Measurements from ENCODE around the gene LZTFL1.

Gene LZTFL1

DNA sequence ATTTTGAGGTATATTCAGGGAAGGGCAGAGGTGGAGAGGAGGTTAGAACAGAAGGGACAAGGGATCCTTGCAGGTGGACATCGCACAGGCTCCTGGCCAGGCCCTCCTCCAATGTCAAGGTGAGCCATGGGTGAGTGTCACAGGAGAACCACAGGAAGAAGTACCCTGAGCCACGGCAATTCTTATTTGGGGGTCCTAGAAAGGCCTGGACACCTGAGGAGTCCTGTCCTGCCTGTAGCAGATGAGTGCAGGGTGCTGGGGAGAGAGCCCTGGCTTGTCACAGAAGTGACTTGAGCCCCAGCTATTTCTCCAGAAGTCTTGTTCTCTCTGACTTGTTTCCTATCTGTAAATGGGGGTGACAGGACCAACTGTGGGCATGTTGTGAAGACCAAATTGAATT lies 49.9 kb downstream of the LZTFL1 start:
- TF ChIP-seq, protein P1, sequence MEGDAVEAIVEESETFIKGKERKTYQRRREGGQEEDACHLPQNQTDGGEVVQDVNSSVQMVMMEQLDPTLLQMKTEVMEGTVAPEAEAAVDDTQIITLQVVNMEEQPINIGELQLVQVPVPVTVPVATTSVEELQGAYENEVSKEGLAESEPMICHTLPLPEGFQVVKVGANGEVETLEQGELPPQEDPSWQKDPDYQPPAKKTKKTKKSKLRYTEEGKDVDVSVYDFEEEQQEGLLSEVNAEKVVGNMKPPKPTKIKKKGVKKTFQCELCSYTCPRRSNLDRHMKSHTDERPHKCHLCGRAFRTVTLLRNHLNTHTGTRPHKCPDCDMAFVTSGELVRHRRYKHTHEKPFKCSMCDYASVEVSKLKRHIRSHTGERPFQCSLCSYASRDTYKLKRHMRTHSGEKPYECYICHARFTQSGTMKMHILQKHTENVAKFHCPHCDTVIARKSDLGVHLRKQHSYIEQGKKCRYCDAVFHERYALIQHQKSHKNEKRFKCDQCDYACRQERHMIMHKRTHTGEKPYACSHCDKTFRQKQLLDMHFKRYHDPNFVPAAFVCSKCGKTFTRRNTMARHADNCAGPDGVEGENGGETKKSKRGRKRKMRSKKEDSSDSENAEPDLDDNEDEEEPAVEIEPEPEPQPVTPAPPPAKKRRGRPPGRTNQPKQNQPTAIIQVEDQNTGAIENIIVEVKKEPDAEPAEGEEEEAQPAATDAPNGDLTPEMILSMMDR (IDR thresholded peaks at IDR 0.05; ENCODE audit: low read depth, low read length, missing control alignments): no peak
- in situ Hi-C loops (cut with HindIII; ENCODE audit: low sequenced_read_pairs): no loop called here
- no peak overlapping the region for H3K4me3 ChIP-seq (ENCODE audit: low read depth, low read length)
- no peak for DNase-seq (ENCODE audit: low read depth)

DNA sequence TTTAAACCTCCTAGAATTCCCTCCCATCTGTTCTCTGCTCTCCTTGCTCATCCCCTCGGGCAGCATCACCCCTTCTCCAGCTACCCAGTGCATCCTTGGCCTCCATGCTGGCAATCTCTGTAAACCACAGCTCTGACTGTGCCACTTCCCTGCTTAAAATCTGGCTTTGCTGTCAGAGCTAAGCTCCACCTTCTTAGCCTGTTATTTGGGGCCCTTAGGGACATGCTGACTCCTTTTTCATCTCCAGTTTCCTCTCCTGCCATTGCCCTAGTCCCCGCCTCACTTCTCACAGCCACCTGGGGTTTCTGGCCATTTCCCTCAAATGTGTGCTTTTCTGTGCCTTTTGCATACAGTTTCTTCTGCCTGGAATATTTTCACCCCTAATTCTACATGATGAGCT lies 51.3 kb downstream of the LZTFL1 start:
- in situ Hi-C loops (cut with HindIII; ENCODE audit: low sequenced_read_pairs): no loop called here
- no peak overlapping the region for H3K4me3 ChIP-seq (ENCODE audit: low read depth, low read length)
- DNase-seq (ENCODE audit: low read depth): no peak
- TF ChIP-seq, protein P1 (IDR thresholded peaks at IDR 0.05; ENCODE audit: low read depth, low read length, missing control alignments): no peak

DNA sequence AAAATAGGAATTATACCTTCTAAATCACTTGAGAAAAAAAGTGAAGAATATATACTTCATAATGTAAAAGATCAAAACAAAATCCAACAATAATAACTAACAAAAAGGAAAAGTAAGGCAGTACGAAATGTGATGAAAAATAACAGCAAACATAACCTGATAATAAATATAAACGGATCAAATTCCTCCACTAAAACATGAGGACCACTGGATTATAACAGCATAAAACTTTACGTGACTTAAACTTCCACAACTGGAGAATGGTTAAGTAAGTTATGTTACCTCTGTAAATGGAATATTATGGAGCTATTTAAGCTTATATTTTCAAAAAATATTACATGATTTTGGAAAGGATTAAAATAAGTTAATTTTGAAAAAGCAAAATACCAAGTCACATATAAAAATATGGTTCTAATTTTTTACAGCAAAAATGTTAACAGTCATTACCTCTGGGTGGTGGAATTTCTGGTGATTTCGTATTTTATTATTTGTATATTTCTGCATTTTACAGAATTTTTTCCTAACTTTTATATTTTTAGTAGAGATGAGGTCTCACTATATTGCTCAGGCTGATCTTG lies 52.6 kb downstream of the LZTFL1 start:
- no peak overlapping the region for H3K4me3 ChIP-seq (ENCODE audit: low read depth, low read length)
- no peak for DNase-seq (ENCODE audit: low read depth)
- in situ Hi-C loops (cut with HindIII; ENCODE audit: low sequenced_read_pairs): no loop called here
- TF ChIP-seq, protein P1 (IDR thresholded peaks at IDR 0.05; ENCODE audit: low read depth, low read length, missing control alignments): no peak

DNA sequence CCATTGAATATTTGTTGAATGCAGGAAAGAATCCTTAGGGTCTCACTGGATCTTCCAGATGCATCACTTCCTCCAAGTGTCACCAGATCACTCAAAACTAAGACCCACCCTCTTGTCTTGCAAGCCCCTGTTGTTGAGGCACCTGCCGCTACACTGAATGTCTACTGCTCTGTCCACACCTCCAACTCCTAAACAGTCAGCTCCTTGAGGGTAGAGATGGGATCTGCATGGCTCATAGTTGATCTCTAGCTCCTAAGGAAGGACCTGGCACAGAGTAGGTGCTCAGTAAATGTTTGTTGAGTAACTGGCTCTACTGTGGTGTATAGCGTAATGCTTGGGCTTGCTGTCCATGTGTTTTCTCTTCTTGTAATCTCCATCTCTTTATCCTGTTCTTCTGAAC lies 54.4 kb downstream of the LZTFL1 start:
- TF ChIP-seq, protein P1 (IDR thresholded peaks at IDR 0.05; ENCODE audit: low read depth, low read length, missing control alignments): no peak
- no peak overlapping the region for H3K4me3 ChIP-seq (ENCODE audit: low read depth, low read length)
- in situ Hi-C loops (cut with HindIII; ENCODE audit: low sequenced_read_pairs): no loop called here
- DNase-seq (ENCODE audit: low read depth): no peak

DNA sequence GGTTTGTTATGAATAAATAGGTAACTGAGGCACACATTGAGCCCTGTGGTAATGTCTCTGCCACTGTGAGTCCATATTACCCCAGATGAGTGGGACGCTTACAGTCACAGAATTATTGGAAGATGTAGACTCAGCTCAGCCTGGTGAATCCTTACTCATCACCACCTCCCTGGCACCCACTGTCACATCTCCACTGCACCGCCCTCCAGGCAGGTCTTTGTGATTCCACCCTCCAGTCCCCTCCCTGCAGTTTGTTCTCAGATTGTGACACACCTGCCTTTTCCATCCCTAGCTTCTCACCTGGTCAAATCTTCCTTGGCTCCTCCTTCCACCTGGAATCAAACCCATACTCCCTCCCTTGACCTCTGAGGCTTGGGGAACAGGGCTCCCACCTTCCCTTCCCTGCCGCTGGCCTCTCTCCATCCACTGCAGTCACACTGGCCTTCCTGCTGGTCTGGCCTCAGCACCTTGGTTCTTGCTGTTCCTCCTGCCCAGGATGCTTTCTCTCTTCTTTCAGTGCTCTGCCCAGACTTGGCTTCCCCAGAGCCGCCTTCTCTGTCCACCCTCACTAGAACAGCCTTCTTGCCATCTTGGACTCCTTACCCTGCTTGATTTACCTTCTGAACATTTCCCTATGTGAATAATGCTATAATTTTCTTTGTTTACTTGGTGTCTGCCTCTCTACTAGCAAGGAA lies 55.0 kb downstream of the LZTFL1 start:
- TF ChIP-seq, protein P1 (IDR thresholded peaks at IDR 0.05; ENCODE audit: low read depth, low read length, missing control alignments): no peak
- in situ Hi-C loops (cut with HindIII; ENCODE audit: low sequenced_read_pairs): no loop called here
- no peak overlapping the region for H3K4me3 ChIP-seq (ENCODE audit: low read depth, low read length)
- no peak for DNase-seq (ENCODE audit: low read depth)

DNA sequence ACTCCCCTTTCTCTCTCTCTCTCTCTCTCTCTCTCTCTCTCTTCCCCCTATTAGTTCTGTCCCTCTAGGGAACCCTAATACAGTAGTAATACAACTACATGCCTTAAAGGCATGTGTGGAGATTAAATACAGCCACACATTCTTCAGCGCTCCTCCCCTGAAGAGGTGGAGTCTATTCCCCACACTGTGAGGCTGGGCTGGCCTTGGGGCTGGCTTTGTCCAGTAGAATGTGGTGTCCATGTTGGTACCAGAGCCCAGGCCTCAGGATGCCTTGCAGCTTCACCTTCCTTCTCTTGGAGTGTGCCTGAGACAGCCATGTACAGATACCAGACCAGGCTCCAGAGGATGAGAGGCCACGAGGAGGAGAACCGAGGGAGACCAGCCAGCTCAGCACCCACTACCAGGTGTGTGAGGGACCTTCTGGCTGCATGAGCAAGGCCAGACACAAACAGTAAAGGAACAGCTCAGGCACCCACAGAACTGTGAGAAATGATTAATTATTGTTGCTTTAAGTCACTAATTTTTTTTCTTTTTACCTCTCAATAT lies 56.2 kb downstream of the LZTFL1 start:
- TF ChIP-seq, protein P1 (IDR thresholded peaks at IDR 0.05; ENCODE audit: low read depth, low read length, missing control alignments): no peak
- in situ Hi-C loops (cut with HindIII; ENCODE audit: low sequenced_read_pairs): no loop called here
- no peak for DNase-seq (ENCODE audit: low read depth)
- H3K4me3 ChIP-seq (ENCODE audit: low read depth, low read length): no peak overlapping the region

Data from astrocyte of the cerebellum (primary cell).